ENCODE data around the gene ST3GAL2. TPM values are rescaled to one million over a fixed set of nuclear protein-coding genes. Genes with fewer than 3 reads are reported as not detected.
A peak's percentile ranks its signal among the peaks of the same experiment; 100 is the strongest.
"Not testable (repeated sequence)": the region's sequence is repeated elsewhere in the genome, so short reads cannot be mapped to it uniquely, and the experiment has no call there.

Gene ST3GAL2
- total and polyA plus RNA-seq, 7 experiments from 2014 or later = 11.3 to 35.9 (median 28.5) TPM

DNA sequence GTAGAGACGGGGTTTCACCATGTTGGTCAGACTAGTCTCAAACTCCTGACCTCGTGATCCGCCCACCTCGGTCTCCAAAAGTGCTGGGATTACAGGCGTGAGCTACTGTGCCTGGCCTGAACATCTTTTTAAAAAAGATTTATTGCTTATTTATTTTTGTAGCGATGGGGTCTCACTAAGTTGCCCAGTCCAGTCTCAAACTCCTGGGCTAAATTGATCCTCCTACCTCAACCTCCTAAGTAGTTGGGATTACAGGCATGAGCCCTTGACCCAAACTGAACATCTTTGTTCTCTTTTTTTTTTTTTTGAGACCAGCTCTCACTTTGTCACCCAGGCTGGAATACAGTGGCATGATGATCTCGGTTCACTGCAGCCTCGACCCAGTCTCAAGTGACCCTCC is 64.7 kb downstream of the ST3GAL2 start:
- no peaks in the 10 kb centered on the region for H3K9me3 ChIP-seq (ENCODE audit: control insufficient read depth in 2 of 3, low read length in 3 of 3)
- H3K36me3 ChIP-seq (ENCODE audit: control insufficient read depth in 2 of 3, insufficient read depth in 3 of 3, low read length in 3 of 3) = peaks cover 0 to 47% (median 3%) of the 10 kb centered on the region in 3 experiments
- no peak overlapping the region for H3K27ac ChIP-seq (ENCODE audit: low read depth, low read length)
- ATAC-seq = no peak
- H3K27me3 ChIP-seq (ENCODE audit: control insufficient read depth in 2 of 2, insufficient read depth in 2 of 2, low read length in 2 of 2) = no peaks in the 10 kb centered on the region
- Mint-ChIP-seq H3K27ac (peak overlapping the region in 6 of 9 donors; percentile 7 to 75 (median 48)), H3K9me3 (peaks cover 0 to 3% (median 0%) of the 10 kb centered on the region in 11 donors), H3K4me3 (no peak overlapping the region), H3K27me3 (no peaks in the 10 kb centered on the region), H3K4me1 (peaks cover under 1 to 20% (median 14%) of the 10 kb centered on the region in 7 donors), H3K36me3 (peaks cover 7 to 30% (median 14%) of the 10 kb centered on the region in 5 donors)
- H3K4me3 ChIP-seq (ENCODE audit: low read length) = no peak overlapping the region
- DNase-seq = no peak
- ChIA-PET CTCF (no interaction called here), POLR2A (interaction anchor here (0.8 kb wide), 1 partner anchor 97 kb away, joined by 3 read pairs; no protein-coding TSS in a partner anchor)
- H3K4me1 ChIP-seq (ENCODE audit: control insufficient read depth in 2 of 2, insufficient read depth in 2 of 2, low read length in 2 of 2) = peaks cover 3 to 6% of the 10 kb centered on the region in 2 donors
- intact Hi-C loops (cut with micrococcal nuclease) = no loop called here

DNA sequence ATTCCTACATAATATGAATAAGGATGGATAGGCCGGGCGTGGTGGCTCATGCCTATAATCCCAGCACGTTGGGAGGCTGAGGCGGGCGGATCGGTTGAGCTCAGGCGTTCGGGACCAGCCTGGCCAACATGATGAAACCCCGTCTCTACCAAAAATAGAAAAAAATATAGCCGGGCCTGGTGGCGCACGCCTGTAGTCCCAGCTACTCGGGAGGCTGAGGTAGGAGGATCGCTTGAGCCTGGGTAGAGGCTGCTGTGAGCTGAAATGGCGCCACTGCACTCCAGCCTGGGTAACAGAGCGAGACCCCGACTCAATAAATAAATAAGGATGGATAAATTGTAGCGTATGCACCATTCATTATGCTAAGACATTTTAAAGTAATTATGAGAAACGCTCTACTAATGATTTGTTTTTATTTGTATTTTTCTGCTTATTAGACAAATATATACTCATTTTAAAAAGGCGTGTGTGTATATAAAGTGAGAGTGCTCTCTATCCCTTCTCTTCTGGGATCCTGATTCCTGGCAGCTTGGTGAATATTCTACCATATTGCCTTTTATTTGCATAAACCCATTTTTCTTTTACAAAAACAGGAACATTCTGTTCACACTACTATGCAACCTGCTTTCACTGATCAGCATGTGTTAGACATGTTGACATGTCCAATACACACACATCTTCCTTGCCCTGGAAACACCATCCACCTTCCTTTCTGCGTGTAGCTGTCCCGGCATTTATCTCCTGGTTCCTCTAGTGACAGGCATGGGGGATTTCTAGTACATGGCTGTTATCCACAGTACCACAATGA is 65.8 kb downstream of the ST3GAL2 start:
- no peaks in the 10 kb centered on the region for H3K9me3 ChIP-seq (ENCODE audit: control insufficient read depth in 2 of 3, low read length in 3 of 3)
- peaks cover 0 to 16% (median 13%) of the 10 kb centered on the region in 7 donors for H3K4me1 Mint-ChIP-seq
- peaks cover 0 to 4% of the 10 kb centered on the region in 2 donors for H3K4me1 ChIP-seq (ENCODE audit: control insufficient read depth in 2 of 2, insufficient read depth in 2 of 2, low read length in 2 of 2)
- DNase-seq (no peak), ATAC-seq (no peak)
- ChIA-PET CTCF (interaction anchor here (0.7 to 1.3 kb wide), 2 partner anchors 279 to 281 kb away, joined by 3 read pairs; no protein-coding TSS in a partner anchor), POLR2A (interaction anchor here (0.6 to 1.3 kb wide), 5 partner anchors 8 to 138 kb away, joined by 3 to 5 read pairs (median 3); partner anchors contain the start of gene FCSK)
- peaks cover 0 to 3% (median 0%) of the 10 kb centered on the region in 11 donors for H3K9me3 Mint-ChIP-seq
- peak overlapping the region in 6 of 9 donors; percentile 23 to 71 (median 59) for H3K27ac Mint-ChIP-seq
- no peak overlapping the region for H3K4me3 Mint-ChIP-seq
- intact Hi-C loops (cut with micrococcal nuclease) = no loop called here
- H3K27me3 Mint-ChIP-seq = no peaks in the 10 kb centered on the region
- no peaks in the 10 kb centered on the region for H3K27me3 ChIP-seq (ENCODE audit: control insufficient read depth in 2 of 2, insufficient read depth in 2 of 2, low read length in 2 of 2)
- peaks cover 7 to 34% (median 14%) of the 10 kb centered on the region in 5 donors for H3K36me3 Mint-ChIP-seq
- H3K4me3 ChIP-seq (ENCODE audit: low read length) = no peak overlapping the region
- no peak overlapping the region for H3K27ac ChIP-seq (ENCODE audit: low read depth, low read length)
- H3K36me3 ChIP-seq (ENCODE audit: control insufficient read depth in 2 of 3, insufficient read depth in 3 of 3, low read length in 3 of 3) = peaks cover 0 to 55% (median 0%) of the 10 kb centered on the region in 3 experiments

DNA sequence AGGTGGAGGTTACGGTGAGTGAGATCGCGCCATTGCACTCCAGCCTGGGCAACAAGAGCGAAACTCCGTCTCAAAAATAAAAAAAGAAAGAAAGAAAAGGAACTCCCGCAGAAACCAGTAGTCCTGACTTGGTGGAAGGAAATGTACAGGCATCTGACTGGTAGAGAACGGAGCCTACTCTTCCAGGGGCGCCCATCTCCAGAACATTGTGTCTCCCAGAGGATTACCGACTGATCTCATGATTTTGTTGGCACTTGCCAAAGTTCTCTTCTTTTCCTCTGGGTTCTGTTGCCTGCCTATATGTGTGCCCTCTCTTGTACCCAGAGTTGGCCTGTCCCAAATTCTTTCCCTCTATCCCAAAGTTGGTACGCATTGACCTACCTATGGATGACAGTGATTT is 68.0 kb downstream of the ST3GAL2 start:
- DNase-seq (no peak), ATAC-seq (no peak)
- intact Hi-C loops (cut with micrococcal nuclease) = loop anchor here (1.0 kb wide), 2 partner anchors 10 to 282 kb away; no protein-coding TSS in a partner anchor
- Histone ChIP-seq H3K27ac (ENCODE audit: low read depth, low read length) (no peak overlapping the region), H3K9me3 (ENCODE audit: control insufficient read depth in 2 of 3, low read length in 3 of 3) (no peaks in the 10 kb centered on the region), H3K36me3 (ENCODE audit: control insufficient read depth in 2 of 3, insufficient read depth in 3 of 3, low read length in 3 of 3) (peaks cover 0 to 71% (median 6%) of the 10 kb centered on the region in 3 experiments), H3K4me3 (ENCODE audit: low read length) (no peak overlapping the region), H3K27me3 (ENCODE audit: control insufficient read depth in 2 of 2, insufficient read depth in 2 of 2, low read length in 2 of 2) (no peaks in the 10 kb centered on the region), H3K4me1 (ENCODE audit: control insufficient read depth in 2 of 2, insufficient read depth in 2 of 2, low read length in 2 of 2) (peaks cover 0 to 4% of the 10 kb centered on the region in 2 donors)
- peaks cover 12 to 37% (median 13%) of the 10 kb centered on the region in 5 donors for H3K36me3 Mint-ChIP-seq
- no peak overlapping the region for H3K4me3 Mint-ChIP-seq
- H3K27ac Mint-ChIP-seq = peak overlapping the region in 5 of 9 donors; percentile 42 to 70 (median 51)
- H3K4me1 Mint-ChIP-seq = peaks cover 0 to 10% (median 7%) of the 10 kb centered on the region in 7 donors
- POLR2A ChIA-PET = interaction anchor here (1.3 to 4.2 kb wide), 2 partner anchors 9 to 15 kb away, joined by 3 to 39 read pairs; no protein-coding TSS in a partner anchor
- CTCF ChIA-PET = interaction anchor here (0.6 kb wide), 1 partner anchor 91 kb away, joined by 3 read pairs; no protein-coding TSS in a partner anchor
- peaks cover 0 to 3% (median 0%) of the 10 kb centered on the region in 11 donors for H3K9me3 Mint-ChIP-seq
- no peaks in the 10 kb centered on the region for H3K27me3 Mint-ChIP-seq

DNA sequence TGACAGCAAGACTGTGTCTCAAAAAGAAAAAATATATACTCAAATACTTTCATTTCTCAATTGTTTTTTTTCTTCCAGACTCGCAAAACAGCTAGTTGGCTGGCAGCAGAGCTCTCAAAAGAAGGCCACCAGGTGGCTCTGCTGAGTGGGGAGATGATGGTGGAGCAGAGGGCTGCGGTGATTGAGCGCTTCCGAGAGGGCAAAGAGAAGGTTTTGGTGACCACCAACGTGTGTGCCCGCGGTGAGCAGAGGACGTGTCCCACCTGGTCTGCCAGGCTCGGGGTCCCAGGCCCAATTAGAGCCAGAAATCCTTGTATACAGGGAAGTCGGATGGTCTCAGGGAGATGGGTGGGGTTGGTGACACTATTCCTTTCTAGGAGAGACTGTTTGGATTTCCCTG is 68.8 kb downstream of the ST3GAL2 start:
- Mint-ChIP-seq H3K36me3 (peaks cover 13 to 36% (median 14%) of the 10 kb centered on the region in 5 donors), H3K27ac (peak overlapping the region; percentile 16 to 90 (median 70)), H3K4me3 (peak overlapping the region in 1 of 10 donors; percentile 26)
- peaks cover 0 to 71% (median 14%) of the 10 kb centered on the region in 3 experiments for H3K36me3 ChIP-seq (ENCODE audit: control insufficient read depth in 2 of 3, insufficient read depth in 3 of 3, low read length in 3 of 3)
- H3K9me3 Mint-ChIP-seq; H3K27me3 Mint-ChIP-seq; H3K9me3 ChIP-seq (ENCODE audit: control insufficient read depth in 2 of 3, low read length in 3 of 3); H3K4me1 ChIP-seq (ENCODE audit: control insufficient read depth in 2 of 2, insufficient read depth in 2 of 2, low read length in 2 of 2); H3K4me3 ChIP-seq (ENCODE audit: low read length); H3K27me3 ChIP-seq (ENCODE audit: control insufficient read depth in 2 of 2, insufficient read depth in 2 of 2, low read length in 2 of 2); H3K4me1 Mint-ChIP-seq: not testable (repeated sequence)
- peak; percentile 82 for ATAC-seq
- peak in 7 of 9 donors; percentile 21 to 59 (median 47) for DNase-seq
- CTCF ChIA-PET = interaction anchor here (0.6 to 1.4 kb wide), 8 partner anchors 10 to 1039 kb away, joined by 3 to 6 read pairs (median 4); no protein-coding TSS in a partner anchor
- intact Hi-C loops (cut with micrococcal nuclease) = loop anchor here (1.0 kb wide), 2 partner anchors 11 to 283 kb away; no protein-coding TSS in a partner anchor
- POLR2A ChIA-PET = interaction anchor here (1.3 to 4.2 kb wide), 3 partner anchors 10 to 84 kb away, joined by 3 to 39 read pairs (median 7); partner anchors contain the start of gene FCSK
- peak overlapping the region; percentile 43 for H3K27ac ChIP-seq (ENCODE audit: low read depth, low read length)

DNA sequence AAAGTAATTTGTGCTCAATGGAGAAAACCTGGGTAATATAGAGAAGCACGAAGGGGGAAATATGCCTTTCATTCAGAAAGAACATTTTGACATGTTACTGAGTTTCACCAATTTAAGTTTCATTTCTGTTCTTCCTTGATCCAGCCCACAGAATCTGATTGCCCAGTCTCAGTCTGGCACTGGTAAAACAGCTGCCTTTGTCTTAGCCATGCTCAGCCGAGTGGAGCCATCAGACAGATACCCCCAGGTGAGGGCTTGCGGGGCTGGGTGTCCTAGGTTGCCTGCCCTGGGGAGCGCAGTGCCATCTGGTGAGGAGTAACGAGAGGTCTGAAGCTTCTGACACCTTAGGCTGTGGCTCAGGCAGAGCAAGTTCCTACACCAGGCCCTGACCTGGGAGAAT is 74.5 kb downstream of the ST3GAL2 start:
- Histone ChIP-seq H3K36me3 (ENCODE audit: control insufficient read depth in 2 of 3, insufficient read depth in 3 of 3, low read length in 3 of 3) (peaks cover 19 to 87% (median 32%) of the 10 kb centered on the region in 3 experiments), H3K27ac (ENCODE audit: low read depth, low read length) (no peak overlapping the region), H3K4me1 (ENCODE audit: control insufficient read depth in 2 of 2, insufficient read depth in 2 of 2, low read length in 2 of 2) (no peaks in the 10 kb centered on the region), H3K9me3 (ENCODE audit: control insufficient read depth in 2 of 3, low read length in 3 of 3) (no peaks in the 10 kb centered on the region), H3K27me3 (ENCODE audit: control insufficient read depth in 2 of 2, insufficient read depth in 2 of 2, low read length in 2 of 2) (no peaks in the 10 kb centered on the region), H3K4me3 (ENCODE audit: low read length) (no peak overlapping the region)
- intact Hi-C loops (cut with micrococcal nuclease) = no loop called here
- no peaks in the 10 kb centered on the region for H3K27me3 Mint-ChIP-seq
- peaks cover 0 to 2% (median 0%) of the 10 kb centered on the region in 7 donors for H3K4me1 Mint-ChIP-seq
- DNase-seq = no peak
- no peaks in the 10 kb centered on the region for H3K9me3 Mint-ChIP-seq
- no peak for ATAC-seq
- CTCF ChIA-PET = no interaction called here
- POLR2A ChIA-PET = no interaction called here
- H3K4me3 Mint-ChIP-seq = no peak overlapping the region
- peaks cover 0 to 29% (median 7%) of the 10 kb centered on the region in 5 donors for H3K36me3 Mint-ChIP-seq
- peak overlapping the region in 1 of 9 donors; percentile 38 for H3K27ac Mint-ChIP-seq

DNA sequence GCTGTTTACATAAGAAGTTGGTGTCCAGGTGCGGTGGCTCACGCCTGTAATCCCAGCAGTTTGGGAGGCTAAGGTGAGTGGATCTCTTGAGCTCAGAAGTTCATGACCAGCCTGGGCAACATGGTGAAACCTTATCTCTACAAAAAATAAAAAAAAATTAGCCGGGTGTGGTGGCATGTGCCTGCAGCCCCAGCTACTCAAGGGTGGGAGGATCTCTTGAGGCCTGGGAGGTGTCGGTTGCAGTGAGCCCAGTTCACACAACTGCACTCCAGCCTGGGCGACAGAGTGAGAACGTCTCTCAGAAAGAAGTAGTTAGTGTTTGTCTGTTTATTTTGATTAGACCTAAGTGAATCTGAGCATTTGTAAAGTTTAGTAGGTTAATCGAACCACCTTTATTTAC is 79.3 kb downstream of the ST3GAL2 start:
- POLR2A ChIA-PET = interaction anchor here (1.3 kb wide), 1 partner anchor 20 kb away, joined by 4 read pairs; no protein-coding TSS in a partner anchor

More for the DNA sequence above, 79.3 kb downstream of the ST3GAL2 start:
- Histone ChIP-seq H3K27me3 (ENCODE audit: control insufficient read depth in 2 of 2, insufficient read depth in 2 of 2, low read length in 2 of 2) (no peaks in the 10 kb centered on the region), H3K27ac (ENCODE audit: low read depth, low read length) (no peak overlapping the region), H3K36me3 (ENCODE audit: control insufficient read depth in 2 of 3, insufficient read depth in 3 of 3, low read length in 3 of 3) (peaks cover 15 to 90% (median 16%) of the 10 kb centered on the region in 3 experiments), H3K4me1 (ENCODE audit: control insufficient read depth in 2 of 2, insufficient read depth in 2 of 2, low read length in 2 of 2) (no peaks in the 10 kb centered on the region), H3K4me3 (ENCODE audit: low read length) (no peak overlapping the region), H3K9me3 (ENCODE audit: control insufficient read depth in 2 of 3, low read length in 3 of 3) (no peaks in the 10 kb centered on the region)
- intact Hi-C loops (cut with micrococcal nuclease) = no loop called here
- no peaks in the 10 kb centered on the region for H3K9me3 Mint-ChIP-seq
- H3K4me1 Mint-ChIP-seq = no peaks in the 10 kb centered on the region
- no peak overlapping the region for H3K27ac Mint-ChIP-seq
- no peak overlapping the region for H3K4me3 Mint-ChIP-seq
- no peak for DNase-seq
- H3K36me3 Mint-ChIP-seq = peaks cover 3 to 28% (median 18%) of the 10 kb centered on the region in 5 donors
- CTCF ChIA-PET = interaction anchor here (1.0 to 1.1 kb wide), 2 partner anchors 96 to 105 kb away, joined by 3 read pairs; no protein-coding TSS in a partner anchor
- no peak for ATAC-seq
- H3K27me3 Mint-ChIP-seq = no peaks in the 10 kb centered on the region

All from naive thymus-derived CD4-positive, alpha-beta T cell (primary cell).